ENCODE results near the gene MLXIP. TPM values are rescaled to one million over a fixed set of nuclear protein-coding genes. Genes with fewer than 3 reads are reported as not detected.
A peak's percentile ranks its signal among the peaks of the same experiment; 100 is the strongest.

Gene MLXIP
- total RNA-seq, 8 experiments from 2014 or later, result 7.5 to 27.5 (median 15.2) TPM

GRCh38 chr12:122067966-122068365, 10.6 kb upstream of the MLXIP start:
- 0 to 83% (median 44%) methylated on average over 1 to 8 of the region's 13 CpGs for WGBS, 10 experiments
- Histone ChIP-seq H3K27ac (peak overlapping the region; percentile 22 to 41), H3K4me3 (no peak overlapping the region), H3K4me1 (replicated peaks in 1 of 2) (peaks cover 41 to 48% of the 10 kb centered on the region in 2 donors)
- no peak for ATAC-seq (replicated peaks in 6 of 8)
- in situ Hi-C loops (cut with MboI; ENCODE audit: low pct_unique_long_range_greater_than_20kb in 2 of 9, low sequenced_read_pairs in 9 of 9, unreplicated experiment in 9 of 9), result no loop called here

- H3K4me3 ChIP-seq, result no peak overlapping the region
- peak; percentile 53 to 88 (median 82) for ATAC-seq (replicated peaks in 6 of 8)
- WGBS, 10 experiments, result 0 to 75% (median 37%) methylated on average over 2 to 9 of the region's 11 CpGs; no CpG with 5 or more reads in 1 of the 10 experiments
- peak overlapping the region in 1 of 2 donors; percentile 37 for H3K27ac ChIP-seq
- H3K4me1 ChIP-seq (replicated peaks in 1 of 2), result peaks cover 13 to 17% of the 10 kb centered on the region in 2 donors
- in situ Hi-C loops (cut with MboI; ENCODE audit: low pct_unique_long_range_greater_than_20kb in 2 of 9, low sequenced_read_pairs in 9 of 9, unreplicated experiment in 9 of 9), result no loop called here
Measured at GRCh38 chr12:122072031-122072970, 6.3 kb upstream of the MLXIP start.

- ATAC-seq (replicated peaks in 6 of 8), result no peak
- WGBS, 10 experiments, result 100% methylated on average over 1 of the region's 1 CpG; no CpG with 5 or more reads in 7 of the 10 experiments
- Histone ChIP-seq H3K4me3 (no peak overlapping the region), H3K4me1 (replicated peaks in 1 of 2) (peaks cover 7 to 14% of the 10 kb centered on the region in 2 donors), H3K27ac (no peak overlapping the region)
- in situ Hi-C loops (cut with MboI; ENCODE audit: low pct_unique_long_range_greater_than_20kb in 2 of 9, low sequenced_read_pairs in 9 of 9, unreplicated experiment in 9 of 9), result no loop called here
Measured at GRCh38 chr12:122073815-122074214, 4.7 kb upstream of the MLXIP start.

- Histone ChIP-seq H3K27ac (no peak overlapping the region), H3K4me3 (no peak overlapping the region), H3K4me1 (replicated peaks in 1 of 2) (peaks cover 14 to 20% of the 10 kb centered on the region in 2 donors)
- in situ Hi-C loops (cut with MboI; ENCODE audit: low pct_unique_long_range_greater_than_20kb in 2 of 9, low sequenced_read_pairs in 9 of 9, unreplicated experiment in 9 of 9), result no loop called here
- WGBS, 10 experiments, result 91 to 100% (median 100%) methylated on average over 1 to 8 of the region's 10 CpGs; no CpG with 5 or more reads in 5 of the 10 experiments
- ATAC-seq (replicated peaks in 6 of 8), result no peak
Measured at GRCh38 chr12:122076743-122077495, 1.6 kb upstream of the MLXIP start.

- in situ Hi-C loops (cut with MboI; ENCODE audit: low pct_unique_long_range_greater_than_20kb in 2 of 9, low sequenced_read_pairs in 9 of 9, unreplicated experiment in 9 of 9), result no loop called here
- 0 to 5% (median 0%) methylated on average over 1 to 13 of the region's 38 CpGs; no CpG with 5 or more reads in 6 of the 10 experiments for WGBS, 10 experiments
- Histone ChIP-seq H3K27ac (peak overlapping the region; percentile 62 to 64), H3K4me3 (peak overlapping the region; percentile 67 to 92 (median 83)), H3K4me1 (replicated peaks in 1 of 2) (peaks cover 10 to 13% of the 10 kb centered on the region in 2 donors)
- peak in 3 of 8 experiments; percentile 4 to 21 (median 8) for ATAC-seq (replicated peaks in 6 of 8)
Measured at GRCh38 chr12:122079033-122079531, 526 bp downstream of the MLXIP start.

GRCh38 chr12:122079532-122080081, 1.1 kb downstream of the MLXIP start:
- Histone ChIP-seq H3K27ac (no peak overlapping the region), H3K4me3 (peak overlapping the region; percentile 67 to 92 (median 83)), H3K4me1 (replicated peaks in 1 of 2) (peaks cover 10 to 13% of the 10 kb centered on the region in 2 donors)
- in situ Hi-C loops (cut with MboI; ENCODE audit: low pct_unique_long_range_greater_than_20kb in 2 of 9, low sequenced_read_pairs in 9 of 9, unreplicated experiment in 9 of 9), result no loop called here
- ATAC-seq (replicated peaks in 6 of 8), result no peak
- 0 to 10% (median 0%) methylated on average over 1 to 7 of the region's 13 CpGs; no CpG with 5 or more reads in 3 of the 10 experiments for WGBS, 10 experiments

GRCh38 chr12:122080149-122081082, 1.9 kb downstream of the MLXIP start:
- Histone ChIP-seq H3K4me3 (peak overlapping the region; percentile 67 to 92 (median 83)), H3K27ac (no peak overlapping the region), H3K4me1 (replicated peaks in 1 of 2) (peaks cover 10 to 13% of the 10 kb centered on the region in 2 donors)
- WGBS, 10 experiments, result 0 to 55% (median 18%) methylated on average over 4 to 16 of the region's 18 CpGs
- in situ Hi-C loops (cut with MboI; ENCODE audit: low pct_unique_long_range_greater_than_20kb in 2 of 9, low sequenced_read_pairs in 9 of 9, unreplicated experiment in 9 of 9), result no loop called here
- peak in 2 of 8 experiments; percentile 1 for ATAC-seq (replicated peaks in 6 of 8)

GRCh38 chr12:122081083-122081696, 2.6 kb downstream of the MLXIP start:
- in situ Hi-C loops (cut with MboI; ENCODE audit: low pct_unique_long_range_greater_than_20kb in 2 of 9, low sequenced_read_pairs in 9 of 9, unreplicated experiment in 9 of 9), result no loop called here
- Histone ChIP-seq H3K4me3 (peak overlapping the region in 4 of 5 donors; percentile 72 to 92 (median 84)), H3K27ac (no peak overlapping the region), H3K4me1 (replicated peaks in 1 of 2) (peaks cover 10 to 13% of the 10 kb centered on the region in 2 donors)
- 13 to 100% (median 77%) methylated on average over 1 to 8 of the region's 9 CpGs; no CpG with 5 or more reads in 1 of the 10 experiments for WGBS, 10 experiments
- no peak for ATAC-seq (replicated peaks in 6 of 8)

DNA sequence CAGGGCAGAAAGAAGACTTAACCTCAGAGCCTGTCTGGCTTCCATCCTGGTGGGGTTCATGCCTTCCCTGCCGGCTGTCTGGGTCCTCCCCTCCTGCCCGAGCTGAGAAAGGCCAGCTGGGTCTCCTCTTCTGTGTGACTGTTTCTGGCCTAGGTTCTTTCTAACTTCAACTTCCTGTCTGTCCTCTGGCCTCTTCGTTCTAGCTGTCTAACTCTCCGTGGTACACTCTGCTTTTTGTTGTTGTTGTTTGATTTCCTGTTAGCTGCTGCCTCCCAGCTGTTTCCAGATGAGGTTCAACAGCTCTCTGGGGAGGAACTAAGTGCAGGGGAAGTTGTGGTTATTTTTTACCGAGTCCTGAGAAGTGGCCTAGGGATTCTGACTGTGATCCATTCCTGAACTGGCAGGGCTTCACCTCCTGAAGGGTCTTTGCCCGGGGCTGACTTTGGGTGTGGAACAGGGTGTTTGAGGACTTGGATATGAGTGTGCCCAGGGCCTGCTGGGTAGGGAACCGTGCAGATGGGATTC, 3.2 kb downstream of the MLXIP start:
- 3 to 80% (median 42%) methylated on average over 1 to 6 of the region's 7 CpGs; no CpG with 5 or more reads in 1 of the 10 experiments for WGBS, 10 experiments
- no peak for ATAC-seq (replicated peaks in 6 of 8)
- Histone ChIP-seq H3K4me3 (no peak overlapping the region), H3K4me1 (replicated peaks in 1 of 2) (peaks cover 10 to 13% of the 10 kb centered on the region in 2 donors), H3K27ac (no peak overlapping the region)
- in situ Hi-C loops (cut with MboI; ENCODE audit: low pct_unique_long_range_greater_than_20kb in 2 of 9, low sequenced_read_pairs in 9 of 9, unreplicated experiment in 9 of 9), result no loop called here

DNA sequence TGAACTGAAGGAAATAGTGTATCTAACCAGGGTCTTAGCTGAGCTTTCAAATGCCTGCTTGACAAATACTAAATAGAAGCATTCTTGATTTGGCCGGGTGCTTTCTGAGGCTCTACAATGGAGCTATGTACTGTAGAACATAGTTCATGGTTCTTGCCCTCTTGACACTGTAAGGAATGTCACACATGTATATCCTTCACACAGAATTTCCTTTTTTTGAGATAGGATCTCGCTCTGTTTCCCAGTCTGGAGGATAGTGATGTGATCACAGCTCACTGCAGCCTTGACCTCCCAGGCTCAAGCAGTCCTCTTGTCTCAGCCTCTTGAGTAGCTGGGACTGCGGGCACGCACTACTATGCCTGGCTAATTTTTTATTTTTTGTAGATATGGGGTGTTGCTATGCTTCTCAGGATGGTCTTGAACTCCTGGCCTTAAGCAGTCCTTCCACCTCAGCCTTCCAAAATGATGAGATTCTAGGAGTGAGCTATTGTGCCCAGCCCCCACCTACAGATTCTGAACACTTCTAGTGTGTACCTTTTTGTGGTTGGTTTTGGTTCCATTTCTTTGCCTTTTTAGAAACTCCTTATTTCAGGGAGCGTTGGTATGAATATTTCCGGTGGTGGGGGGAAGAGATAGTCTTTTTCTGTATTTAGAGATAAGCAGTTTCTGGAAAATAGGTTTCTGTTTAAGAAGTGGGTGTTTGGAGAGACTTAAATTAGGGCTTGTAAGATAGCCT, 4.2 kb downstream of the MLXIP start:
- ATAC-seq (replicated peaks in 6 of 8), result no peak
- WGBS, 10 experiments, result 83 to 100% (median 96%) methylated on average over 1 to 4 of the region's 6 CpGs; no CpG with 5 or more reads in 2 of the 10 experiments
- Histone ChIP-seq H3K4me1 (replicated peaks in 1 of 2) (peaks cover 14% of the 10 kb centered on the region in 2 donors), H3K27ac (no peak overlapping the region), H3K4me3 (no peak overlapping the region)
- in situ Hi-C loops (cut with MboI; ENCODE audit: low pct_unique_long_range_greater_than_20kb in 2 of 9, low sequenced_read_pairs in 9 of 9, unreplicated experiment in 9 of 9), result no loop called here

Measured in motor neuron (in vitro differentiated cells).